ENCODE results near the gene ADAMTS15. TPM values are rescaled to one million over a fixed set of nuclear protein-coding genes. Genes with fewer than 3 reads are reported as not detected.

Gene ADAMTS15
- total RNA-seq, 3 donors from 2014 or later (not counting 1 experiment from before 2014, with no cell fraction given), result 0.20 TPM; not detected in 2

DNA sequence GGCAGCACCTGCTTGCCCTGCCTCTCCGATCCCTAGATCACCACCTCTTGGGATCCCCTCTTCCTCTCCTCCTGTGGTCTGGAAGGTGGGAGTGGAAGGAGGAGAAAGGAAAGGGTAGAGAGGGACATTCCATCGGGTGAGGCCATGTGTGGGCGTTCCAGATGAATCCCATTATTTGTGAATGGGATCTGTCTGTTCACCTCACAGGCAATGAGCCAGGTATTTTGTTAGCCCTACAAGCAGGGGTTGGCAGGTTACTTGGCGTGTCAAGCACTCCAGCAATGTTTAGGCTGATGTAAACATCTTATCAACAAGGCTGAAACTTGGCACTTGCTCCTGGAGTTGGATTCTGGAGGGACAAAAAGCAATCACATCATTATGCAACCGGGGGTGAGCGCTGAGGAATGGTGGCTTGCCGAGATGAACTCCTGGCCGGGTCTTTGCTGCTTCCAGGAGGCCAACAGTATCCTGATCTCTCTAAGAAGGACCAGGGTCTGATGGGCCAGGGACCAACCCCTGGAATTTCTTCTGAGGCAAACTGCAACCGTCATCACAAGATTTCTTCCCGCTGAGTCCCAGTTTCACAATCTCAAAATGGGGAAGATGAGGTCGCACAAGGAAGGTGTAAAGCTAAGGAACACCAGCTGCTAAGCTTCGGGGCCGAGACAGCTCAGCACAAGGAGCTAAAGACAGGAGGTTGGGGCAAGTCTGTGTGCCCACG, 27.8 kb upstream of the ADAMTS15 start:
- Mint-ChIP-seq H3K4me1 (no peaks in the 10 kb centered on the region), H3K36me3 (no peaks in the 10 kb centered on the region), H3K27ac (no peak overlapping the region), H3K4me3 (no peak overlapping the region), H3K9me3 (no peaks in the 10 kb centered on the region), H3K27me3 (ENCODE audit: low read depth in 2 of 2) (peaks cover 15 to 20% of the 10 kb centered on the region in 2 donors)
- no peak overlapping the region for H3K27ac ChIP-seq (ENCODE audit: low read length)
- no peaks in the 10 kb centered on the region for H3K4me1 ChIP-seq (ENCODE audit: control insufficient read depth, insufficient read depth, low read length)
- H3K4me3 ChIP-seq (ENCODE audit: low read length), result no peak overlapping the region
- no peak for ATAC-seq
- intact Hi-C loops (cut with micrococcal nuclease), result no loop called here
- peaks cover under 1% of the 10 kb centered on the region for H3K27me3 ChIP-seq (ENCODE audit: control insufficient read depth, insufficient read depth, low read length)
- no peak for DNase-seq
- no peaks in the 10 kb centered on the region for H3K9me3 ChIP-seq (ENCODE audit: control insufficient read depth, insufficient read depth, low read length)
- 73% methylated on average over 13 of the region's 14 CpGs for WGBS (ENCODE audit: insufficient coverage)
- TF ChIP-seq, protein P1, sequence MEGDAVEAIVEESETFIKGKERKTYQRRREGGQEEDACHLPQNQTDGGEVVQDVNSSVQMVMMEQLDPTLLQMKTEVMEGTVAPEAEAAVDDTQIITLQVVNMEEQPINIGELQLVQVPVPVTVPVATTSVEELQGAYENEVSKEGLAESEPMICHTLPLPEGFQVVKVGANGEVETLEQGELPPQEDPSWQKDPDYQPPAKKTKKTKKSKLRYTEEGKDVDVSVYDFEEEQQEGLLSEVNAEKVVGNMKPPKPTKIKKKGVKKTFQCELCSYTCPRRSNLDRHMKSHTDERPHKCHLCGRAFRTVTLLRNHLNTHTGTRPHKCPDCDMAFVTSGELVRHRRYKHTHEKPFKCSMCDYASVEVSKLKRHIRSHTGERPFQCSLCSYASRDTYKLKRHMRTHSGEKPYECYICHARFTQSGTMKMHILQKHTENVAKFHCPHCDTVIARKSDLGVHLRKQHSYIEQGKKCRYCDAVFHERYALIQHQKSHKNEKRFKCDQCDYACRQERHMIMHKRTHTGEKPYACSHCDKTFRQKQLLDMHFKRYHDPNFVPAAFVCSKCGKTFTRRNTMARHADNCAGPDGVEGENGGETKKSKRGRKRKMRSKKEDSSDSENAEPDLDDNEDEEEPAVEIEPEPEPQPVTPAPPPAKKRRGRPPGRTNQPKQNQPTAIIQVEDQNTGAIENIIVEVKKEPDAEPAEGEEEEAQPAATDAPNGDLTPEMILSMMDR (IDR thresholded peaks at IDR 0.05), result no peak
- H3K36me3 ChIP-seq (ENCODE audit: control insufficient read depth, insufficient read depth, low read length), result no peaks in the 10 kb centered on the region

DNA sequence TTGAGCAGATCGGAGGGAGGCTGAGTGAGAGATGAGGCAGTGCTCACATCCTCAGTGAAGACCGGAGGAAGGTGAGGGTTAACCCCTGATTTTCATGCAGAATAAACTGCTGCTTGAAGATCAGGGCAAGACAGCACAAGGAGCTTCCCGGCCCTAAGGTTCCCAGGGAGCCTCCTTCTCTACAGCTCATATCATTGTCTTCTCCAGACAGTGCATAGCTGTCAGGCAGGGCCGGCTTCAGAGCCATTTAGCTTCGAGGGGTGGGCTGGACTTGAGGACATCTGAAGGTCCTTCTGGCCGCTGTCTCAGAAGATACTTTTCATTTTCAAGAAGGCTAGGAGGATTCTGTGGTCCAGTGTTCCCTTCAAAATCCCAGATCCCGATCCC, 27.3 kb upstream of the ADAMTS15 start:
- intact Hi-C loops (cut with micrococcal nuclease), result no loop called here
- Mint-ChIP-seq H3K27ac (no peak overlapping the region), H3K9me3 (no peaks in the 10 kb centered on the region), H3K36me3 (no peaks in the 10 kb centered on the region), H3K4me1 (no peaks in the 10 kb centered on the region), H3K4me3 (no peak overlapping the region), H3K27me3 (ENCODE audit: low read depth in 2 of 2) (peaks cover 16 to 19% of the 10 kb centered on the region in 2 donors)
- Histone ChIP-seq H3K4me1 (ENCODE audit: control insufficient read depth, insufficient read depth, low read length) (no peaks in the 10 kb centered on the region), H3K27me3 (ENCODE audit: control insufficient read depth, insufficient read depth, low read length) (peaks cover 6% of the 10 kb centered on the region), H3K27ac (ENCODE audit: low read length) (no peak overlapping the region), H3K9me3 (ENCODE audit: control insufficient read depth, insufficient read depth, low read length) (no peaks in the 10 kb centered on the region), H3K36me3 (ENCODE audit: control insufficient read depth, insufficient read depth, low read length) (no peaks in the 10 kb centered on the region), H3K4me3 (ENCODE audit: low read length) (no peak overlapping the region)
- TF ChIP-seq, protein P1 (IDR thresholded peaks at IDR 0.05), result no peak
- 77% methylated on average over 7 of the region's 7 CpGs for WGBS (ENCODE audit: insufficient coverage)
- no peak for DNase-seq
- ATAC-seq, result no peak

DNA sequence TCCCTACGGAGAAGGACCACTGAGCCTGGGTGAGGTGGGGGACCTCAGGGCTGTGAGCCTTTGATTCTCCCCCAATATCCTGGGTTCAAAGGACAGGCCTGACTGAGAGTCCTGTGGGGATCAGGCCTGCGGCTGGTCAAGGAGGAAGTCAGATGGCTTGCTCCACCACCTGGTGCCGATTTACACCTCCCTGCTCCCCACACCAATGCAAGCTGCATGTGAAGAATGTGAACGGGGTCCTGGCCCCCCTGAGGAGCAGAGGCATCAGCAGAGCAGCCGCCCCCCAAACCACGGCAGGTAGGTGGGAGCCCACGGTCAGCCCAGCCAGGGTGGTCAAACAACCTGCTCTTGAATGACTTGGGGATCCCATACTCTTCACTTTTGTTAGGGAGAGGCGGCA, 26.7 kb upstream of the ADAMTS15 start:
- no peaks in the 10 kb centered on the region for H3K4me1 ChIP-seq (ENCODE audit: control insufficient read depth, insufficient read depth, low read length)
- TF ChIP-seq, protein P1 (IDR thresholded peaks at IDR 0.05), result no peak
- no peak overlapping the region for H3K27ac ChIP-seq (ENCODE audit: low read length)
- DNase-seq (no peak), ATAC-seq (no peak)
- 70% methylated on average over 8 of the region's 8 CpGs for WGBS (ENCODE audit: insufficient coverage)
- H3K4me3 Mint-ChIP-seq, result no peak overlapping the region
- no peaks in the 10 kb centered on the region for H3K9me3 Mint-ChIP-seq
- H3K4me3 ChIP-seq (ENCODE audit: low read length), result no peak overlapping the region
- peaks cover 10% of the 10 kb centered on the region for H3K27me3 ChIP-seq (ENCODE audit: control insufficient read depth, insufficient read depth, low read length)
- no peaks in the 10 kb centered on the region for H3K36me3 ChIP-seq (ENCODE audit: control insufficient read depth, insufficient read depth, low read length)
- H3K27me3 Mint-ChIP-seq (ENCODE audit: low read depth in 2 of 2), result peaks cover 18 to 21% of the 10 kb centered on the region in 2 donors
- H3K36me3 Mint-ChIP-seq, result no peaks in the 10 kb centered on the region
- no peak overlapping the region for H3K27ac Mint-ChIP-seq
- H3K4me1 Mint-ChIP-seq, result peaks cover 0 to under 1% of the 10 kb centered on the region in 2 donors
- intact Hi-C loops (cut with micrococcal nuclease), result no loop called here
- H3K9me3 ChIP-seq (ENCODE audit: control insufficient read depth, insufficient read depth, low read length), result no peaks in the 10 kb centered on the region

Data from natural killer cell (primary cell).